OCI-M2 (cell line): ENCODE results near the gene COL9A3.

Source experiments
- DNase-seq: peaks from one replicate; lab custom pipeline; 2025; ENCODE audit not compliant: unreplicated experiment; lab: John Stamatoyannopoulos, UW

Gene COL9A3

DNA sequence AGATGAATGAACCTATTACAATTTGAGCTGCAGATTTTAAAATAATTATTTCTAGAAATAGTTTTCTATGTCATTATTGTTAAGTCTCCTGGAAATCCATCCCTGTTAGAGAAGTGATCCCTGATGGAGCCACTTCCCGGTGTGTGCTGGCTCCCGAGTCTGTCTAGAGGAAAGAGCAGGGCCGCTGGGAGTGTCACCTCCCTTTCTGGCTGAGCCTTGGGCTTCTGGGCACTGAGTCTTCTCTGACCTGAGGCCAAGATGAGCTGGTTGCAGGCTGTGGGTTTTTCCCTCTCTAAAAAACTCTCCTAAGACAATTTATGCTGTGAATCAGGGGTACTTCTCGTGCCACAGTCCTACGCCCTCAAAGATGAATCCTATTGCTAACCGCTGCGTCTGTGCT, 73.6 kb downstream of the COL9A3 start:
- no peak for DNase-seq
